Activated naive CD4-positive, alpha-beta T cell treated with Interleukin-2 at 50 U/mL for 16 hours (primary cell): ENCODE data around the gene URM1.

ENCODE experiments used
- DNase-seq: peaks from one replicate; pipeline ENCODE4 v3.0.0-alpha.2; 2020

Gene URM1

DNA sequence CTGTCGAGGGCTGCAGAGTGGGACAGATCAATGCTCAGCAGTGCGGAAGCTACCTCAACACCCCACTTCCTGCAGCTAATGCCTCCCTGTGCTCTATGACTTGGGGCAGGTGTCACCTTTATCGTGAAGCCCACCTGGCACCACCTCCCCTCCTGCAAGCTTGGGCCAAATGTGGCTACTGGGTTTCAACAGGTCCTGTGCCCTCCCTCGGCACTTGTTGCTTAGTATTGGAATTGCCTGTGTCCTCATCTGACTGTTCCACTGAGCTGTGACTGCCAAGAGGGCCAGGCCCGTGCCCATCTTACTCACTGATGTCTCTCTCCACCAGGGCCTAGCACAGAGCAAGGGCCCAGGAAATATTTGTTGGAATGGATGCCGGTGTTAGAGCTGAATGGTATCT is 21.4 kb upstream of the URM1 start:
- DNase-seq, result no peak

DNA sequence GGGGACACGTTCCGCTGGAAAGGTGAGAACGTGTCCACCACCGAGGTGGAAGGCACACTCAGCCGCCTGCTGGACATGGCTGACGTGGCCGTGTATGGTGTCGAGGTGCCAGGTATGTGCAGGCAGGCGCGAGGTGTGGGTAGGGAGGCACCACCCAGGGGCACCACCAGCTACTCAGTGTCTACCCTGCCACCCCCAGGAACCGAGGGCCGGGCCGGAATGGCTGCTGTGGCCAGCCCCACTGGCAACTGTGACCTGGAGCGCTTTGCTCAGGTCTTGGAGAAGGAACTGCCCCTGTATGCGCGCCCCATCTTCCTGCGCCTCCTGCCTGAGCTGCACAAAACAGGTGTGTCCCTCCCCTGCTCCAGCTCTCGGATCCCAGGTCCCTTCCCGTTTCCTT is 15.7 kb upstream of the URM1 start:
- no peak for DNase-seq

DNA sequence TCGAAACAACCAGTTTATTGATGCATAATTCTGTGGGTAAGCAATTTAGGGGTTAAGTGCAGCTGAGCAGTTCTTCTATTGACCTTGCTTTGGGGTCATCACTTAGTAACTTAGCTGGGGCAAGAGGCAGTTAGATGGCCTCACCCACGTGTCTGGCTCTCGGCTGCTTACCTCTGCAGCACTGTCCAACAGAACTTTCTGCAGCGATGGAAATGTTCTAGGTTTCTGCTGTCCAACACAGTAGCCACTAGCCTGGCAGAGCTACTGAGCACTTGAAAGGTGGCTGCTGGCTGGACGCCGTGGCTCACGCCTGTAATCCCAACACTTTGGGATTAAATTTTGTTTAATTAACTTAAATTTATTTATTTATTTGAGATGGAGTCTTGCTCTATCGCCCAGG is 13.1 kb upstream of the URM1 start:
- DNase-seq, result no peak

DNA sequence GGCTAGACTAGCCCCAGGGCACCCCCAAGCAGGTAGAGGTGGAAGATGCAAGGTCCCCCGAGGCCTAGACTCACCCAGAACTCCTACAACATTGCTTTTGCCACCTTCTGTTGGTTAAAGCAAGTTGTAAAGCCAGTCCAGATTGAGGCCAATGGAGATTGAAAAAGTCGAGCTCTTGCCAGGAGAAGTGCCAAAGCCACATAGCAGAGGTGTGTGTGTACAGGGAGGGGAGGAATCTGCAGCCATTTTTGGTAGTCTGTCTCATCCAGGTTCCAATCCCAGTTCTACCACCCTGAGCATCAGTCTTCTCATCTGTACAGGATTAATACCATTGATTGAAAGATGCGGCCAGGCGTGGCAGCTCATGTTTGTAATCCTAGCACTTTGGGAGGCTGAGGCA is 12.3 kb upstream of the URM1 start:
- no peak for DNase-seq

DNA sequence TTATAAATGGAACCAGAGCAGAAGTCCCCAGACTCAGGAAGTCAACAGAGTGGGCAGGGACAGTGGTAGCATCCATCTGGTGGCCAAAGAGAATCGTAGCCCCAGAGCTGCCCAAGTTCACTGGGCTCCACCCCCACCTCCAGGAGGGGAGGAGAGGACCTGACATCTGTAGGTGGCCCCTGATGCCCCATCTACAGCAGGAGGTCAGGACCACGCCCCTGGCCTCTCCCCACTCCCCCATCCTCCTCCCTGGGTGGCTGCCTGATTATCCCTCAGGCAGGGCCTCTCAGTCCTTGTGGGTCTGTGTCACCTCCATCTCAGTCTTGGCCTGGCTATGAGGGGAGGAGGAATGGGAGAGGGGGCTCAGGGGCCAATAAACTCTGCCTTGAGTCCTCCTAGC is 10.3 kb upstream of the URM1 start:
- no peak for DNase-seq

DNA sequence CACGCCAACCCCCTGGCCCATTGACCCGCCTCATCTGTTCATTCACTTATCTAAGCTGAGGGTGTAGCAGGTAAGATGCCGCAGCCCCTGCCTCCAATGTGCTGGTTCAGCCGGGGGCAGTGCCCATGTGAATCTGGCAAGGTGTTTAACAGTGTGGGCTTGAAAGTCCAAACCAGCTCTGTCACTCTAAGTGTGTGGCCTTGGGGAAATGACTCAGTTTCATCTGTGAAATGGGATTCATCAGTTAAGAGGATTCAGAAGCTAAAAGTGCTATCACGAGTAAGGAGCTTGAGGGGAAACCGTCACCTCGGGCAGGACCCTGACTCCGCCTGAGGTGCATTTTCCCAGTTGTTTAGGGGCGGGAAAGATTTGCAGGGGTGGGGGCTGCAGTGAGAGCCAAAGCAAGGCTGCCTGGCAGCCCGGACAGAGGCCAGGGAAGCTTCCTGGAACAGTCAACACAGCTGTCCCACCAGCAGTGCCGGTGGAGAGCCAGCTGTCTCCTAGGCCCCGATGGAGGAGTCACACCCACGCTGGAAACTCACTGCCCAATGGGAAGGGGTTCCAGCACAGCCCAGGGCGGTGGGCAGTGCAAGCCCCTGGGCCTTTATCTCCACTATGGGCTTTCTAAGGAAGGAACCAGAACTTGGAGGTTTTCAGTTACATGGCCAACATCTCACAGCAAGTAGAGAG is 9.7 kb upstream of the URM1 start:
- no peak for DNase-seq

DNA sequence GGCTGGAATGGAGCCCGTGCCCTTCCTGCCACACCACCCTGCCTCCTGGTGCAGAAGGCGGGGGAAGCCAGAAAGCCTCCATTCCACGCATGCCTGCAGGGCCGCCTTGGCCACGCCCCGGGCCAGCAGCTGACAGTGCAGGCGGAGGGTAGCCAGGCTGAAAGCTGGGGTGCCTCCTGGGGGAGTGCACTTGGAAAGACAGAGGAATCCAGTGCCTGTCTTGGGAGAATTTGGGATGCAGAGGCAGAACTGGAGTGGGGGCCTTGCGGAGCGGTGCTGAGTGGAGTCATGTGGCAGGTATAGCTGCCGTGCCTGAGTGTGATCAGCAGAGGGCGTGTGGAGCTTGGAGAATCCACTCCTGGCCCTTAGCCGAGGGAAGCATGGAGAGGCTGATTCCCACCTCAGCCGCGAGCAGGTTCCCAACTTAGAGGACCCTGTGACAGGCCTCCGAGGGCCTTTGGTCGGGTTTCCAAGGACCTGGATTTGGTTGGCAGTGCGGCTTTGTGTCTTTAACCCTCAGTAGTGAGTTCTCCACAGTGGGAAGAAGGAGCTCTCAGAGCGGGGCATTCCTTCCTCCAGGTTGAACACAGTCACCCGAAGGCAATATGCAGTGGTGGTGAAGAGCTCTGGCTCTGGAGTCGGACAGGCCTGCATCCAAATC is 9.1 kb upstream of the URM1 start:
- peak; percentile 67 for DNase-seq

DNA sequence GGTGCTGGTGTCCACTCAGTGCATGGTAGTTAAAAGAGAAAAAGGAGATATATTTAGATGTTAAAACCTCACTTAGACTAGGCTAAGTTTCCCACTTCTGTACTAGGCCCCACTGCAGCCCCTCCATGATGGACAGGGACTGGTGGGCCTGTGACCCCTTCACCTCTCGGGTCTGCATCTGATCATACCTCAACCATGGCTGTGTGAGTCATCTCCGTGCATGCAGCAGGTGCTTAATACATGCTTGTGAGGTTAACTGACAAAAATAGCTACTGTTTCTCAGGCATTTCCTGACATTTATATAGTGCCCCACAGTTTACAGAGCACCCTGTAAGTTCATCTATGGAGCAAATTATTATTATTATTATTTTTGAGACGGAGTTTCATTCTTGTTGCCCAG is 8.4 kb upstream of the URM1 start:
- DNase-seq, result no peak

DNA sequence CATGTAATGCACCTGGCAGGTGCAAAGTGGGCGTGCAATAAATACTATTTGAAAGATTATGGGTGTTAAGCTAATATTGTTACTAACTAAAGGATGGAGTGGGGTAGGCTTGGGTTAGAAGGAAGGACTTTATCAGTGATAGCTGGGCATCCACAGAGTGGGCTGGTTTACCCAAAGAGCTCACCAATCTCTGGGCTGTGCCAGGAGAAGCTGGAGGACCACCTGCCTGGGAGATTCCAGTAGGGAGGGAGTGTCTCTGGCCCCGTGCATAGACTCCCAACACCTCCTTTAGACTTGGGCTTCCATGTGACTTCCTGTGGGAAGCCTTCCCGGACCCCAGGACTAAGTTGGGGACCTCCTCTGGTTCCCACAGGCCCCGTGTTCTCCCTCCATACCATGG is 5.6 kb upstream of the URM1 start:
- DNase-seq, result no peak

DNA sequence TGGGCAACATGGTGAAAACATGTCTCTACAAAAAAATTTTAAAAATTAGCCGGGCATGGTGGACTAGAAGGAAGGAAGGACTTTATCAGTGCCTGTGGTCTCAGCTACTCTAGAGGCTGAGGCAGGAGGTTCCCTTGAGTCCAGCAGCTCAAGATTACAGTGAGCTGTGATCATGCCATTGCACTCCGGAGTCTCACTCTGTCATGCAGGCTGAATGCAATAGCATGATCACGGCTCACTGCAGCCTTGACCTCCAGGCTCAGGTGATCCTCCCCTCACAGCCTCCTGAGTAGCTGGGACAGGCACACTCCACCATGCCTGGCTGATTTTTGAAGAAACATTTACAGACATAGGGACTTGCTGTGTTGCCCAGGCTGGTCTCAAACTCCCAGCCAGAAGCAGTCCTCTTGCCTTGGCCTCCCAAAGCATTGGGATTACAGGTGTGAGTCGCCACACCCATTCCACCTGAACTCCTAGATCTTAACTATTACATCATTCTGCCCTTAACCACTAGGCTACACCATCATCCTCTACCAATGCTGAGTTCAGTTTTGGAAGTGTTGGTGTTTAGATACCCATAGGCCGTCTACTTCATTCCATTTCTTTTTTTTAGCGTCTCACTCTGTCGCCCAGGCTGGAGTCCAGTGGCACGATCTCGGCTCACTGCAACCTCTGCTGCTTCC is 2.0 kb upstream of the URM1 start:
- no peak for DNase-seq

DNA sequence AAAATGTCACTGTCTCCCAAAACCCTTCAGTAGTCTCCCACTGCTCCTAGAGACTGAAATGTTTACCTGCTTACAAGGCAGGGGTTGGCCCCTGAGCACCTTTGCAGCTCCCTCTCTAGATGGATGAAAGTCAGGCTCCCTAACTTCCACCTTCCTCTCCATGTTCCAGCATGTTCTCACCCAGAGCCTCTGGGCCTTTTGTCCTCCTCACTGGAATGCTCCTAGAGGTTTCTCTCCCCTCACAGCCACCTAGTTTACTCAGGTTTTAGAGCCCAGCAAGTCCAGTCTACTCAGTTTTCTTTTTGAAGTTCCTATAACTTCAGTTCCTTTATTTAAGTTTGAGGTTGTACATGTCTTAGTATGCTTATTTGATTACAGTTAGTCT is 815 bp upstream of the URM1 start:
- no peak for DNase-seq

DNA sequence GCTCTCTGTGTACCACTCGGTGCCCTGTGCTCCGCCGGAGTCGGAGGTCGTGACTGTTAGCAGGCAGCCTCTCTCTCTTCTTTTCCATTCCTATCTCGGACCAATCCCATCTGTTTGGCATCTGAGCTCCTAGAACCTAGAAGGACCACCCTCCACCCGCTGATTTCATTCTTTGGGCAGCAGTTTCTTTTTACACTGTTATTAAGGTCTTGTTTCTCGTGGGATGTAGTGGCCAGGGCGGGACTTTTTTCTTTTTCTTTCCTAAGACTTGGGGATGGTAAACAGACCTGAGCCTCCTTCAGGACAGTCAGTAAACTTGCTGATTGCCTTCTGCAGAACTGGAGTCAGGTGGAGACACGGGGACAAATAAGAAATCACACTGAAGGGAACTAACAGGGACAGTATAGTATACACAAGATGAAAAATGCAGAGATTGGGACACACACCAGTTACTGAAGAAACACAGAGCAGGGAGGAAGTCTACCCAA is 500 bp downstream of the URM1 start:
- DNase-seq, result no peak

DNA sequence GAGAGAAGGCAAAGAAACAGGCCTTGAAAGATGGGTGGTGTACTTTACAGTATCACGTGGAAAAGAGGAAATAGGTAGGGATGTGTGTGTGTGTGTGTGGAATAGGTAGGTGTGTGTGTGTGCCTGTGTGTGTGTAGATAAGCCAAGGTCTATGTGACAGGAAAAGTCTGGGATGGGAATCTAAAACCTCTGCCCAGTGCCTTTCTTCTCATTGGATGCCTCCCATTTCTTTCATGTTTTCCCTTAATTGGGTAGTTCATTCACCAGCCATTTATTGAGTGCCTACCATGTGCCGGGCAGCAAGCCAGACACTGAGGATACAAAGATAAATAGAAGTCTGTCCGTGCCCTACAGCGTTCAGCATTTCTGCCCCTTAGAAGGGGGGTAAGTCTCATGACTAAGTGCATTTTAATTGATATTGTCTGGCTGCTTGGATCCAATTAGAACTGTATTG is 1.0 kb downstream of the URM1 start:
- no peak for DNase-seq

DNA sequence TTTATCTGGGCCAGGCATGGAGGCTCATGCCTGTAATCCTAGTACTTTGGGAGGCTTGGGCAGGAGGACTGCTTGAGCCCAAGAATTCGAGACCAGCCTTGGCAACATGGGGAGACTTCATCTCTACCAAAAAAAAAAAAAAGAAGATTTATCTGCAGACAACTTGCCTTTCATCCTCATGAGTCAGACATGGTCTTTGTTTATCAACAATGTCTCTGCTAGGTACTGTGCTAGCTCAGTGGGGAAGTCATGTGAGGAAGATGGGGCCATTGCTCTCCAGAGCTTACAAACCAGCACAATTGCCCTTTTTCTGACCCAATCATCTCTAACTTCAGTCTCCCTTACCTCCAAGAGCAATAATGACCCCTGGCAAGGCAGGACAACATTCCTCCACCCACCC is 1.6 kb downstream of the URM1 start:
- no peak for DNase-seq

DNA sequence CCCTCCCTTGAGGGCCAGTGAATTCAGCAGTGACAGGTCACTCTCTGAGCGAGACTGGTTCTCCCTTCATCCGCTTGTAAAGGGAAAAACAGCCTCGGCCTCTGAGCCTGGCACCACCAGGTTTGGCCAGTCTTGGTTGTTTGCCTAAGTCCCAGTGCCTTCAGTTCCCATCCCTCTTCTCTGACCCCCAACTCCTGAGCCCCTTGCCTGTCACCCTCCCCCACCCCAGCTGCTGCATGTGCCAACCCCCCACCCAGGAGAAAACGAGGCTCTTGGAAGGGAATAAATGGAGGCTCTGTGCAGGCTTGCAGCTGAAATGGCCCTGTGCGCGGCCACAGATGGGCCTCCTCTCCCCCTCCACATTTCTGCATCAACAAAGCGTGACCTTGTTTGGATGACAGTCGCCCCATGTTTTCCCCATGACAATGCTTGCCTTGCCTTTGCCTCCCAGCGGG is 3.1 kb downstream of the URM1 start:
- DNase-seq, result no peak

DNA sequence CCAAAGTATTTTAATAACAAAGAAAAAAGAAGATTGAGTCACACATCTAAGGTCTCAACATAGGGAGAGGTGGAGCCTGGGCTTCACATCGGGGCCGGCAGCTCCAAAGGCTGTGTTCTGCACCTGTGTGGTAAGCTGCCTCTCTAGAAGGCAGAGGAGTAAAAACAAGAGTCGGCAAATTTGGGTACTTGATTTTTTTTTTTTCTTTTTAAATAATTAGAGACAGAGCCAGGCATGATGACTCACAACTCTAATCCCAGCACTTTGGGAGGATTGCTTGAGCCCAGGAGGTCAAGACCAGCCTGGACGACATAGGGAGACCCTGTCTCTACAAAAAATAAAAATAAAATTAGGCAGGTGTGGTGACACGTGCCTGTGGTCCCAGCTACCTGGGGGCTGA is 4.7 kb downstream of the URM1 start:
- no peak for DNase-seq

DNA sequence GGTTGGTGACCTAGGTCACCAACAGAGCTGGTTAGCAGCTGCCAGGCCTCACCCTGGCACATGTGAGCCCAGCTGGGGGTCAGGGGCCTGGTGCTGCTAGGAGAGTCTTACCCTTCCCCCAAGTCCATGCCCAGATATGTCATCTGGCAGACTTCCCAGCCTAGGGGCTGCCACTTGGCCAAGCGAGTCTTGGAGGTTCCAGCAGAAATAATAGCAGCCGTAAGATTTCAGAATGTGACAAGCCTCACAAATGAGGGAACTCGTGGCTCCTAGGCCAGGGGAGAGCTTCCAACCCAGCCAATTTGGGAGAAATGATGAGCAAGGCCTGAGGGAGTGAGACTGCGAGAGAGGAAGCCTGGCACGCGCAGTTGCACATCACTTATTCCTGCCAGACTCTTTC is 11.1 kb downstream of the URM1 start:
- no peak for DNase-seq

DNA sequence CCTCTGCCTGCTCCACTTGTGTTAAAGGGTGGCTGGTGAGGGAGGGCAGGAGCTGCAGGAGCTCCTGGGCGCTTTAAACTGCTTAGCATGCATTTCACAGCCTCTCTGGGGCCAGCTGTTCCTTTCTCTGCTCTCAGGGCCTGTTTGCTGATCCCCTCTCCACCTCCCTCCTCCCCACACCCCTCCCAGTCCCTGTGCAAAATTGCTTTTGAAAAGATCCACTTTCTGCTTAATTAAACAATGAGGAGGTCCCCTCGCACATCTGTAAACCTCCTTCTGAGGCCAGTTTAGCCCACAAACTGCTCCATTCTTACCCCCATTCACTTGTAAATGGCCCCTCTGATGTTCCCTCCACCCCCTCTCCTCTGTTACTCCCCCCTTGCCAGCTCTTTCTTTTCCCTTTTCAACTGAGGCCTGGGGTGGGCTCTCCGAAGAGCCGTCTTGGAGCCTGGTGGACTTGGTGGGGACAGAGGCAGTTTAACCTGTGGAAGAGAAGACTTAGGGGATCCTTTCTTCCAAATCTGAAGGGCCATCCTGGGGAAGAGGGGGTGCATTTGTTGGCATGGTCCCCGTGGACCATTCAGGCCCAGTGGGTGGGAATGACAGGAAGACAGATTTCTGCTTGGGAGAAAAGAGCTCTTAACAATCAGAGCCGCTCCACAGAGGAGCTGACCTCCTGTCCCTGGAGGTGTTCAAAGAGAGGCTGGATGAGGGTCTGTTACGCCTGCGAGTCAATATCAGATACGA is 12.0 kb downstream of the URM1 start:
- no peak for DNase-seq

DNA sequence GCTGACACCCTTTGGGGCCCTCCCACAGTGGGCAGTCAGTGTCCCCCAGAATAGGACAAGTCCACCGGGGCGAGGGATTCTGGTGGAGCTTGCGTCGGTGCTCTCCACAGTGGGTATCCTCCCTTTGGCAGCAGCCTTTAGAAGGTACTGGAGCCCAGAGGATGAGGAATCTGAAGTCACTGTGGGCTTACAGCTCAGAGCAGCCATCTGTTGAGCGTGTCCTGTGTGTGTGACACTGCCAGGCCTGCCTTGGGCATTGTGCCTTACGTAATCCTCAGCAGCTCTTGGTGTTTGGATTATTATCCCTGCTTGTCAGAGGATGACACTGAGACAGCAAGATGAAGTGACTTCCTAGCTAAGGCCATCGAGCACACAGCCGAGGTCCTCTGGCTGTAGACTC is 12.6 kb downstream of the URM1 start:
- no peak for DNase-seq

DNA sequence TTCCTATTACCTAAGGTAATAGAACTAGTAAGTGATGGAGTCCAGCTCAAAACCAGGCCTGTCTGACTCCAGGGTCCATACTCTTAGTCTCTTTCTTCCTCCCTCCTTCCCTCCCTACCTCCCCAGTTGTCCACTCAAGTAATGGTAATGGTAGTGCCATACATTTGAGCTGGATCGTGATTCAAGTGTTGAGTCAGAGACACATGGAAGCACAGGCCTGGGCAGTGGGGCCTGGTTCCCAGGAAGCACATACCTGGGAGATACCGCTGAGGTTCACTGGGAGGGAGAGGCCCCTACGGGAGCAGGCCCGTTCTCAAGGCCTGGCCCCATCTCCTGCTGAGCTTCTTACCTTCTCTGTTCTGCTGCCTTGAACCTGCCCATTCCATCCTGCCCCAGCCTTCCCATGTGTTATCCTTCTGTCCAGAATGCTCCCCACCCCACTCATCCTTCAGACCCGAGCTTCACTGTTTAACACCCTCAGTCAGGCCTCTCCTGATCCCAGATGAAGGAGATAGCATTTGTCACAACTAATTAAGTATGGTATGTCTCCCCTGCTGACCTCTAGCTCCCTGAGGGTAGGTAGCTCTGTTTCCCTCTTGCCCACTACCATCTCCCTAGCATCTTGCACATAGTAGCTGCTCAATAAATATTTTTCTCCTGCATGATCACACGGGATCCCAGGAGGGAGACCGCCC is 13.8 kb downstream of the URM1 start:
- DNase-seq, result no peak

DNA sequence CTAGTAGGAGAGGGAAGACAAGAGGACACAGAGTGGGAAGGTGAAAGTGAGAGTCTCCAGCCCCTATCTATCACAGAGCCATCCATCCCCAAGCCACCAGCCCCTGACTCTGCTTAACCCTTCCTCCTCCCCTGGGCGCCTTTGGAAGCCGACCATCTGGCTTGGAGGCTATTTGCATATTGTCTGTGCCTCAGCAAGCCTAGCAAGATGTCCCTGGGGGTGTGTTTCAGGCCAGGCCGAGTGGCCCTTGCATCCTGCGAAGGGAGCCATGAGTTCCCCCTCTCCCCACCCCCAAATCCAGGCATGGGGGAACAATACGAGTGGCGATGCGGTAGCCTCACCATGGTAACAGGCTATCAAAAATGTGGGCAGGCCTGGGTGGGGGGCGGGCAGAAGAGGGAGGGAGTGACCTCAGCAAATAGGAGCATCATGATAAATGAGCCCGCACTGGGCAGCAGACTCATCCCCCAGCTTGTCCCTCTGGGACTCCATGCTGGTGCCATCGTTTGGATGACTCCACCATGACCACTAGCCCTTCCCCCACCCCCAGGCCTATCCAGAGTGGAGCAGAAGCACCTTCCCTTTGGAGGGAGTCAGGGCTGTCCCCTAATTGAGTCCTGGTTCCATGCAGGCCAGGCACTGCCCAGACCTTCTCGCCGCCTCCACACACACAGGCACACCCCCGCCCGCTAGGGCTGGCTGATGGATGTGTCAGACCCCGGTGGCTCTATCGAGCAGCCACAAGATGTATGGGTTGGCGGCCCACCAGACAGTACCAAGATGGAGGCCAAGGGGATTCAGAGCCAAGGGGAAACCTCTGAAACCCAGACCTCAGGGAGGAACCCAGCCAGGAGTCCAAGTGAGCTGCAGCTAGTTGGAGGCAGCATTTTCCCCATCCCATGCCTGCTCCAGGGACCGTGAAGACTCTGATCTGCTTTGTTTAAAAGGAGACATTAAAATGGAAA is 14.6 kb downstream of the URM1 start:
- DNase-seq, result no peak

DNA sequence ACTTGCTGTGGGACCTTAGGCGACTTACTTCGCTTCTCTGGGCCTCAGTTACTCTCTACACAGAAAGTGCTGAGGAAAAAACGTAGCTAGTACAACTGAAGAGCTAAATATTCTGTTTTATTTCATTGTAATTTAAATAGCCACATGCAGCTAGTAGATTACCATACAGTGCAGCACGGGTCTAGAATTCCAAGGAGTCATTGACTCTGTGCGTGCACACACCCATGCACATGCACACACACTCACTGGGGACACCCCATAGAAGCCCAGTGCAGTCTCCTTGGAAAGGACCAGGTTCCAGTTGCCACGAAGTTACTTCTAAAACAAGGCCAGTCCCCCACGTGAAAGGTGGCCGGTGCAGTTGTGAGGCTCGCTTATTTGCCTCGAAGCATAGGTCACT is 17.0 kb downstream of the URM1 start:
- DNase-seq, result no peak
